Measurements from ENCODE around the gene AKTIP.

GRCh38 chr16:53495325-53495724 is 7.7 kb downstream of the AKTIP start:
- no peak for TF ChIP-seq POLR2AphosphoS5 (IDR thresholded peaks at IDR 0.05; ENCODE audit: low read depth, low read length)
- no peak for TF ChIP-seq POLR2A (IDR thresholded peaks at IDR 0.05; ENCODE audit: low read depth, low read length)
- TF ChIP-seq TAF1 (IDR thresholded peaks at IDR 0.05; ENCODE audit: low read depth, low read length) = no peak
